IMR-90 (cell line): ENCODE results near the gene HIVEP1.

Experiments used
- BHLHE40 ChIP-seq: fragments of 150-350 bp; IDR thresholded peaks from 2 replicates; pipeline ENCODE4 v1.6.1; 2016; ENCODE audit warnings: mild to moderate bottlenecking, low read depth, low read length
- CTCF ChIP-seq: conservative IDR thresholded peaks from 2 replicates; pipeline ENCODE4 v1.5.1; 2012; ENCODE audit warnings: mild to moderate bottlenecking, low read depth, low read length, improper control_type of control experiment
- FOS ChIP-seq: fragments of 150-350 bp; IDR thresholded peaks from 2 replicates; pipeline ENCODE4 v1.6.1; 2016; ENCODE audit warnings: low read depth, low read length
- MAFK ChIP-seq: IDR thresholded peaks from 2 replicates; pipeline ENCODE4 v1.6.1; 2012; ENCODE audit warnings: low read depth, low read length, improper control_type of control experiment
- MAZ ChIP-seq: IDR thresholded peaks from 2 replicates; pipeline ENCODE4 v1.6.1; 2012; ENCODE audit warnings: low read depth, mild to moderate bottlenecking, low read length, improper control_type of control experiment, moderate library complexity, borderline replicate concordance
- MXI1 ChIP-seq: IDR thresholded peaks from 2 replicates; pipeline ENCODE4 v1.6.1; 2012; ENCODE audit warnings: low read depth, mild to moderate bottlenecking, low read length, moderate library complexity, borderline replicate concordance
- NFE2L2 ChIP-seq: fragments of 150-350 bp; IDR thresholded peaks from 2 replicates; pipeline ENCODE4 v1.6.1; 2016; ENCODE audit warnings: low read depth, mild to moderate bottlenecking, low read length
- POLR2A ChIP-seq: IDR thresholded peaks from 2 replicates; pipeline ENCODE4 v1.6.1; 2012; ENCODE audit warnings: mild to moderate bottlenecking, low read depth, low read length
- RAD21 ChIP-seq: IDR thresholded peaks from 2 replicates; pipeline ENCODE4 v1.6.1; 2012; ENCODE audit warnings: low read length, improper control_type of control experiment
- RCOR1 ChIP-seq: IDR thresholded peaks from 2 replicates; pipeline ENCODE4 v1.6.1; 2012; ENCODE audit warnings: mild to moderate bottlenecking, low read length, improper control_type of control experiment; ENCODE audit not compliant: insufficient replicate concordance
- RFX5 ChIP-seq: IDR thresholded peaks from 2 replicates; pipeline ENCODE4 v1.8.0; 2012; ENCODE audit warnings: low read depth, mild to moderate bottlenecking, low read length, moderate library complexity
- SMC3 ChIP-seq: fragments of 150-350 bp; IDR thresholded peaks from 2 replicates; pipeline ENCODE4 v1.6.1; 2016; ENCODE audit warnings: low read depth, mild to moderate bottlenecking, antibody characterized with exemption, low read length, moderate library complexity
- USF2 ChIP-seq: fragments of 150-350 bp; IDR thresholded peaks from 2 replicates; pipeline ENCODE4 v1.6.1; 2017; ENCODE audit warnings: mild to moderate bottlenecking, antibody characterized with exemption, low read length, low read depth
- TF ChIP-seq, protein P1 (sequence below): fragments of 150-350 bp; IDR thresholded peaks from 2 replicates; pipeline ENCODE4 v1.6.1; 2016; ENCODE audit warnings: low read depth, mild to moderate bottlenecking, low read length, moderate library complexity, borderline replicate concordance

GRCh38 chr6:11975353-11975977, 36.6 kb upstream of the HIVEP1 start:
- TF ChIP-seq RAD21 = no peak
- TF ChIP-seq SMC3 = no peak
- no peak for TF ChIP-seq CTCF
- TF ChIP-seq MXI1 = no peak
- no peak for TF ChIP-seq MAZ
- no peak for TF ChIP-seq POLR2A
- no peak for TF ChIP-seq RFX5
- TF ChIP-seq BHLHE40 = no peak
- TF ChIP-seq USF2 = no peak
- TF ChIP-seq, protein P1, sequence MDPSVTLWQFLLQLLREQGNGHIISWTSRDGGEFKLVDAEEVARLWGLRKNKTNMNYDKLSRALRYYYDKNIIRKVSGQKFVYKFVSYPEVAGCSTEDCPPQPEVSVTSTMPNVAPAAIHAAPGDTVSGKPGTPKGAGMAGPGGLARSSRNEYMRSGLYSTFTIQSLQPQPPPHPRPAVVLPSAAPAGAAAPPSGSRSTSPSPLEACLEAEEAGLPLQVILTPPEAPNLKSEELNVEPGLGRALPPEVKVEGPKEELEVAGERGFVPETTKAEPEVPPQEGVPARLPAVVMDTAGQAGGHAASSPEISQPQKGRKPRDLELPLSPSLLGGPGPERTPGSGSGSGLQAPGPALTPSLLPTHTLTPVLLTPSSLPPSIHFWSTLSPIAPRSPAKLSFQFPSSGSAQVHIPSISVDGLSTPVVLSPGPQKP = no peak
- TF ChIP-seq RCOR1 = no peak
- no peak for TF ChIP-seq MAFK
- TF ChIP-seq NFE2L2 = no peak
- TF ChIP-seq FOS = no peak
